ENCODE measurements around the gene PPP3CA. TPM values are rescaled to one million over a fixed set of nuclear protein-coding genes. Genes with fewer than 3 reads are reported as not detected.

The PPP3CA gene
- total and polyA plus RNA-seq, 2 experiments from 2014 or later = 27.0 to 45.2 TPM

GRCh38 chr4:101008503-101008902 lies 338.8 kb downstream of the PPP3CA start (continued):
- TF ChIP-seq REST (IDR thresholded peaks at IDR 0.05; ENCODE audit: unreplicated experiment) = no peak
- TF ChIP-seq JUNB (IDR thresholded peaks at IDR 0.05; ENCODE audit: unreplicated experiment) = no peak
- TF ChIP-seq ZNF462 (CRISPR knock-in tag; IDR thresholded peaks at IDR 0.05) = no peak
- TF ChIP-seq EZH2 (IDR thresholded peaks at IDR 0.05; ENCODE audit: low read depth, unreplicated experiment) = no peak

GRCh38 chr4:101005659-101006058 lies 341.7 kb downstream of the PPP3CA start:
- no peak for DNase-seq (ENCODE audit: low spot score)
- Histone ChIP-seq H3F3A (replicated peaks; ENCODE audit: low read depth) (no peaks in the 10 kb centered on the region), H3K27ac (ENCODE audit: low read depth) (no peak overlapping the region), H3K4me2 (no peak overlapping the region), H3K9me2 (ENCODE audit: insufficient read depth) (peaks cover 5% of the 10 kb centered on the region; the same call in 1 of the 2 replicates), H2AFZ (no peak overlapping the region), H3K4me1 (ENCODE audit: insufficient read depth) (no peaks in the 10 kb centered on the region), H3K36me3 (ENCODE audit: insufficient read depth) (no peaks in the 10 kb centered on the region), H3K4me3 (no peak overlapping the region), H3K27me3 (ENCODE audit: insufficient read depth) (no peaks in the 10 kb centered on the region), H3K79me2 (replicated peaks; ENCODE audit: insufficient read depth) (no peaks in the 10 kb centered on the region), H4K20me1 (replicated peaks; ENCODE audit: insufficient read depth) (no peaks in the 10 kb centered on the region)
- Mint-ChIP-seq H3K9me3 (no peaks in the 10 kb centered on the region), H3K36me3 (ENCODE audit: low read depth) (no peaks in the 10 kb centered on the region), H3K27me3 (ENCODE audit: insufficient read depth, low read depth, poor library complexity) (peaks cover 2% of the 10 kb centered on the region), H3K27ac (no peak overlapping the region), H3K4me1 (no peaks in the 10 kb centered on the region), H3K4me3 (no peak overlapping the region)
- no peak for ATAC-seq
- TF ChIP-seq REST (IDR thresholded peaks at IDR 0.05; ENCODE audit: unreplicated experiment) (no peak), ZNF331 (CRISPR knock-in tag; IDR thresholded peaks at IDR 0.05; ENCODE audit: low read depth) (no peak), CTCF (conservative IDR thresholded peaks at IDR 0.05; ENCODE audit: low read depth in 2 of 2) (no peak), STAT1 (IDR thresholded peaks at IDR 0.05; ENCODE audit: unreplicated experiment) (no peak), POLR2AphosphoS5 (IDR thresholded peaks at IDR 0.05; ENCODE audit: low read depth) (no peak), CREB1 (CRISPR knock-in tag; IDR thresholded peaks at IDR 0.05; ENCODE audit: low read depth) (no peak), ZNF114 (CRISPR knock-in tag; IDR thresholded peaks at IDR 0.05) (no peak)
